KOPT-K1 (cell line): ENCODE data around the gene EDDM13.

ENCODE experiments used
- H3K27ac ChIP-seq: fragments of 200-600 bp; sonication (generic); 2 replicates; pipeline ENCODE4 v1.5.1; 2016; ENCODE audit warnings: antibody characterized with exemption, mild to moderate bottlenecking, low read depth, low read length; ENCODE audit not compliant: poor library complexity, severe bottlenecking
- H3K36me3 ChIP-seq: fragments of 200-600 bp; sonication (generic); 2 replicates; pipeline ENCODE4 v1.5.1; 2017; ENCODE audit warnings: antibody characterized with exemption, mild to moderate bottlenecking, low read length, moderate library complexity; ENCODE audit not compliant: insufficient read depth
- H3K9me3 ChIP-seq: fragments of 200-600 bp; sonication (generic); 2 replicates; pipeline ENCODE4 v1.5.1; 2017; ENCODE audit warnings: antibody characterized with exemption, low read length, mild to moderate bottlenecking; ENCODE audit not compliant: insufficient read depth, poor library complexity, severe bottlenecking

Gene EDDM13

GRCh38 chr19:56308792-56309191 lies 36.2 kb downstream of the EDDM13 start:
- no peak overlapping the region for H3K27ac ChIP-seq
- no peaks in the 10 kb centered on the region for H3K9me3 ChIP-seq
- peaks cover 30% of the 10 kb centered on the region for H3K36me3 ChIP-seq

- H3K27ac ChIP-seq = no peak overlapping the region
- H3K36me3 ChIP-seq = peaks cover 24% of the 10 kb centered on the region
- no peaks in the 10 kb centered on the region for H3K9me3 ChIP-seq
Measured at GRCh38 chr19:56309511-56310185, 37.1 kb downstream of the EDDM13 start.

GRCh38 chr19:56310462-56310861 lies 37.9 kb downstream of the EDDM13 start:
- Histone ChIP-seq H3K36me3 (peaks cover 19% of the 10 kb centered on the region), H3K27ac (no peak overlapping the region), H3K9me3 (no peaks in the 10 kb centered on the region)

GRCh38 chr19:56312342-56312741 lies 39.8 kb downstream of the EDDM13 start:
- peak overlapping the region; percentile 29 for H3K27ac ChIP-seq
- H3K9me3 ChIP-seq = no peaks in the 10 kb centered on the region

GRCh38 chr19:56312787-56313657 lies 40.5 kb downstream of the EDDM13 start:
- H3K27ac ChIP-seq = no peak overlapping the region
- H3K9me3 ChIP-seq = no peaks in the 10 kb centered on the region
- H3K36me3 ChIP-seq = peaks cover 15% of the 10 kb centered on the region

More at GRCh38 chr19:56312342-56312741, 39.8 kb downstream of the EDDM13 start:
- H3K36me3 ChIP-seq = peaks cover 15% of the 10 kb centered on the region

- Histone ChIP-seq H3K27ac (peak overlapping the region; percentile 85), H3K9me3 (no peaks in the 10 kb centered on the region), H3K36me3 (peaks cover 10% of the 10 kb centered on the region)
Measured at GRCh38 chr19:56314018-56314380, 41.5 kb downstream of the EDDM13 start.

- Histone ChIP-seq H3K36me3 (peaks cover 6% of the 10 kb centered on the region), H3K9me3 (no peaks in the 10 kb centered on the region), H3K27ac (peak within 1 kb of the TSS; percentile 85)
Measured at GRCh38 chr19:56314381-56315076, 42.0 kb downstream of the EDDM13 start, which contains the start of gene ZSCAN5A. Gene ZSCAN5A, minus strand, starts transcription at chr19:56314839. Its CDS starts 89,793 bp downstream, at chr19:56225046.

GRCh38 chr19:56315077-56315828 lies 42.7 kb downstream of the EDDM13 start:
- H3K27ac ChIP-seq = peak overlapping the region; percentile 85
- H3K36me3 ChIP-seq = peaks cover 5% of the 10 kb centered on the region
- H3K9me3 ChIP-seq = no peaks in the 10 kb centered on the region

- Histone ChIP-seq H3K9me3 (no peaks in the 10 kb centered on the region), H3K27ac (no peak overlapping the region), H3K36me3 (no peaks in the 10 kb centered on the region)
Measured at GRCh38 chr19:56316728-56317127, 44.2 kb downstream of the EDDM13 start.

GRCh38 chr19:56317749-56318148 lies 45.2 kb downstream of the EDDM13 start:
- Histone ChIP-seq H3K36me3 (no peaks in the 10 kb centered on the region), H3K9me3 (no peaks in the 10 kb centered on the region), H3K27ac (no peak overlapping the region)

- Histone ChIP-seq H3K9me3 (no peaks in the 10 kb centered on the region), H3K27ac (no peak overlapping the region), H3K36me3 (no peaks in the 10 kb centered on the region)
Measured at GRCh38 chr19:56319991-56320390, 47.4 kb downstream of the EDDM13 start.

- Histone ChIP-seq H3K9me3 (no peaks in the 10 kb centered on the region), H3K36me3 (no peaks in the 10 kb centered on the region), H3K27ac (no peak overlapping the region)
Measured at GRCh38 chr19:56321254-56321988, 48.9 kb downstream of the EDDM13 start.

- no peaks in the 10 kb centered on the region for H3K9me3 ChIP-seq
- no peak overlapping the region for H3K27ac ChIP-seq
- no peaks in the 10 kb centered on the region for H3K36me3 ChIP-seq
Measured at GRCh38 chr19:56321989-56322440, 49.5 kb downstream of the EDDM13 start.

GRCh38 chr19:56324436-56324835 lies 51.9 kb downstream of the EDDM13 start:
- no peak overlapping the region for H3K27ac ChIP-seq
- no peaks in the 10 kb centered on the region for H3K36me3 ChIP-seq
- no peaks in the 10 kb centered on the region for H3K9me3 ChIP-seq
